BJ (cell line): Measurements from ENCODE around the gene USP19. TPM values are rescaled to one million over a fixed set of nuclear protein-coding genes. Genes with fewer than 3 reads are reported as not detected.
A peak's percentile ranks its signal among the peaks of the same experiment; 100 is the strongest.

ENCODE experiments used
- CTCF ChIA-PET: fragments of 350-600 bp; formaldehyde crosslinking; extraction: SDS; loops from one replicate; lab custom pipeline; 2021; ENCODE audit warnings: antibody characterized with exemption, inconsistent platforms; lab: Yijun Ruan, JAX
- POLR2A ChIA-PET: fragments of 300-600 bp; sonication (Branson Sonifier 250); formaldehyde crosslinking; extraction: SDS; loops from one replicate; lab custom pipeline; 2021; ENCODE audit warnings: antibody characterized with exemption; lab: Charles Lee
- DNase-seq: peaks from one replicate; pipeline ENCODE4 v3.0.0-alpha.2; 2011; ENCODE audit warnings: low read depth
- H3K27me3 ChIP-seq: 2 replicates; pipeline ENCODE4 v1.6.0; 2011; ENCODE audit warnings: low read length; ENCODE audit not compliant: control insufficient read depth, insufficient read depth
- H3K36me3 ChIP-seq: 2 replicates; pipeline ENCODE4 v1.5.1; 2011; ENCODE audit warnings: low read length; ENCODE audit not compliant: control insufficient read depth, insufficient read depth
- H3K4me3 ChIP-seq: 2 replicates; pipeline ENCODE4 v1.5.1; 2011; ENCODE audit warnings: low read depth, mild to moderate bottlenecking, control low read depth, low read length
- polyA plus RNA-seq: library from polyadenylated mRNA; depleted of rRNA; stranded (reverse); fragments of >200 nt; gene quantifications from 2 replicates; pipeline ENCODE4 v1.2.3, GENCODE V29; 2011
- TF ChIP-seq, protein P1 (sequence below): IDR thresholded peaks from 2 replicates; pipeline ENCODE4 v1.5.1; 2011; ENCODE audit warnings: low read depth, mild to moderate bottlenecking, control low read depth, inconsistent platforms, low read length, moderate library complexity; ENCODE audit not compliant: insufficient read depth

Gene USP19
- polyA plus RNA-seq, 1 experiment = 54.6 TPM

DNA sequence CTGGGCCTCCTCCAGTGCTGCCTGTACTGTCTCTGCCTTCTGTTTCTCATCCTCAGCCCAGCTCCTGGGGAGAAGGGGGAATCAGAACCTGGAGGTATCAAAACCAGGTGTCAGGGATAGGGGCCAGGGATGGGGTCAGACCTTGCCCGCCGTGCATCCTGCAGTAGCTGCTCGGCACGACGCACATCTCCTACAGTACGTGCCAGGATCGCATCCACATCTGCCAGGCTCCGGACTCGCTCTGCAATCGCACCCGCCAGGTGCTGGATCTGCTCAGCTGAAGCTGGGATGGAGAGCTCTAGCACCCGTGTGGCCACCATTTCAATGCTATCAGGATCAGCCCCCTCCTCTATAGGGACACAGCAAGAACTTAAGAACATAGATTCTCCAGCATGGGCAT lies 1.4 kb upstream of the USP19 start:
- DNase-seq = no peak
- Histone ChIP-seq H3K27me3 (no peaks in the 10 kb centered on the region), H3K4me3 (no peak overlapping the region), H3K36me3 (peaks cover 59% of the 10 kb centered on the region)
- ChIA-PET CTCF (interaction anchor here (2.6 kb wide), 1 partner anchor 11 kb away, joined by 12 read pairs; the partner anchor contains the start of gene LAMB2), POLR2A (interaction anchor here (2.2 kb wide), 1 partner anchor 12 kb away, joined by 9 read pairs; no protein-coding TSS in a partner anchor)
- TF ChIP-seq, protein P1, sequence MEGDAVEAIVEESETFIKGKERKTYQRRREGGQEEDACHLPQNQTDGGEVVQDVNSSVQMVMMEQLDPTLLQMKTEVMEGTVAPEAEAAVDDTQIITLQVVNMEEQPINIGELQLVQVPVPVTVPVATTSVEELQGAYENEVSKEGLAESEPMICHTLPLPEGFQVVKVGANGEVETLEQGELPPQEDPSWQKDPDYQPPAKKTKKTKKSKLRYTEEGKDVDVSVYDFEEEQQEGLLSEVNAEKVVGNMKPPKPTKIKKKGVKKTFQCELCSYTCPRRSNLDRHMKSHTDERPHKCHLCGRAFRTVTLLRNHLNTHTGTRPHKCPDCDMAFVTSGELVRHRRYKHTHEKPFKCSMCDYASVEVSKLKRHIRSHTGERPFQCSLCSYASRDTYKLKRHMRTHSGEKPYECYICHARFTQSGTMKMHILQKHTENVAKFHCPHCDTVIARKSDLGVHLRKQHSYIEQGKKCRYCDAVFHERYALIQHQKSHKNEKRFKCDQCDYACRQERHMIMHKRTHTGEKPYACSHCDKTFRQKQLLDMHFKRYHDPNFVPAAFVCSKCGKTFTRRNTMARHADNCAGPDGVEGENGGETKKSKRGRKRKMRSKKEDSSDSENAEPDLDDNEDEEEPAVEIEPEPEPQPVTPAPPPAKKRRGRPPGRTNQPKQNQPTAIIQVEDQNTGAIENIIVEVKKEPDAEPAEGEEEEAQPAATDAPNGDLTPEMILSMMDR = no peak

DNA sequence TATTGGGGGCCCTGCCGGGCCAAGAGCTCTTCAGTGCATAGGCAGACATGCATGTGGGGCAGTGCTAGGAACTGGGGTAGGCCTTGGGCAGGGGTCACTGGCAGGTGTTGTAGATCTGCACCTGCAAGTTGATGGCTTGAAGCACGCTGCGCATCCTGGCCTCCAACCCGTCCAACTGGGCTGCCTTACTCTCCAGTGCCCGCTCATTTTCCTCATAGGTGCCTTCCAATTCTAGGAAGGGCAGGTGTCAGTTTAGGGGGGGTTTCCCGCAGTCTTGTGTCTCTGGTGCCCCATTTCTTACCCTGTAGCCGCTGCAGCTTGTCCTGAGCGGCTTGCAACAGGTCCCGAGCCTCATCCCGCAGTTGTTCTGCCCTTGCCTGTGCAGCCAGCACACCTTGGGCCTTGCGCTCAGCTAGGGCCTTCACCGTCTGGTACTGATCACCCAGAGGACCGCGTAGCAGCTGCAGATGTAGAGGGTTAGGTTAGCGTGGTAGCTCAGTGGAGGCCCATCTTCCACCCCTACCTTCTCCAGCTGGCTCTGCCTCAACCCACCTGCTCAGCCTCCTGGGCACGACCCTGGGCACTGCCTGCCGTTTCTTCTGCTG lies 611 bp upstream of the USP19 start:
- Histone ChIP-seq H3K4me3 (no peak overlapping the region; the same call in 1 of the 2 replicates), H3K36me3 (peaks cover 64% of the 10 kb centered on the region)
- CTCF ChIA-PET = interaction anchor here (0.7 to 2.6 kb wide), 3 partner anchors 12 to 150 kb away, joined by 3 to 12 read pairs (median 3); partner anchors contain the start of gene LAMB2

DNA sequence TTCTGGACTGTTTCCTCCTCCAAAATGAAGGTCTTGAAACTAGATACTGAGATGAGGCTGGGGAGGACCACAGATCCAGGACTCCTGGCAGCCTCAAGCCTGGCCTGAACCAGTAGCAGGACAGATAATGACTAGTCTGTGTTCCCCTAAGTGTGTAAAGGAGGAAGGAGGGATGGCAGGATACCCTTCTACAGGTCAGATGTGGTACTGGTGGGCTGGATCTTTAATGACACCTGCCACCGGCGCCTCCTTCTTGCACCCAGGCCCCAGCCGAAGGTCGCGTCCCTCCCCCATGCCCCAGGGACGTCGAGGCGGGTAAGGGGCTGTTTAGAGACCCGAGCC lies 556 bp downstream of the USP19 start:
- DNase-seq = no peak
- Histone ChIP-seq H3K27me3 (no peaks in the 10 kb centered on the region), H3K4me3 (peak overlapping the region; percentile 94), H3K36me3 (peaks cover 66% of the 10 kb centered on the region)
- TF ChIP-seq, protein P1 = no peak
- POLR2A ChIA-PET = interaction anchor here (2.2 kb wide), 1 partner anchor 14 kb away, joined by 9 read pairs; no protein-coding TSS in a partner anchor
- CTCF ChIA-PET = interaction anchor here (1.0 to 2.6 kb wide), 2 partner anchors 9 to 13 kb away, joined by 5 to 12 read pairs; partner anchors contain the start of gene LAMB2

More for the DNA sequence above, 611 bp upstream of the USP19 start:
- no peak for DNase-seq
- TF ChIP-seq, protein P1 = no peak
- H3K27me3 ChIP-seq = no peaks in the 10 kb centered on the region
- POLR2A ChIA-PET = interaction anchor here (0.6 to 2.2 kb wide), 2 partner anchors 11 to 13 kb away, joined by 4 to 9 read pairs; partner anchors contain the start of gene LAMB2

DNA sequence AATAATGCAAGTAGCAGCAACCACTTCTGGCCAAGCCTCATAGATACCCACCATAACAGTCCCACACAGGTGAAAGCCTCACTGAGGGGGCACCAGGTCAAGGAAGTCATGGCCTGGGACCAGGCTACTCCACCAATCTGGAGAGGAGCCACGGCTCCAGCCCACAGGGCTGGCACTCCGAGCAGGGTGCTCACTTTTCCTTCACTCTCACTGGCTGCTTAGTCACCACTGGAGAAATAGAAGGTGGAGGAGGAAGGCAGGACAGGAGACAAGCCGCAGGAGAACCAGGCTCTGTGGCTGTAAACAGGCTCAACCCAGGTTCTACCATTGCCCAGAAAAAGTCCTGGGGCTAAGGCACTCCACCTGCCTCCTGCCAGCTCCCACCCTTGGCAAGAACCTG lies 1.2 kb downstream of the USP19 start:
- H3K27me3 ChIP-seq = no peaks in the 10 kb centered on the region
- peaks cover 65% of the 10 kb centered on the region for H3K36me3 ChIP-seq
- H3K4me3 ChIP-seq = peak overlapping the region; percentile 94
- TF ChIP-seq, protein P1 = no peak
- ChIA-PET POLR2A (interaction anchor here (1.0 kb wide), 1 partner anchor 112 kb away, joined by 3 read pairs; the partner anchor contains the start of gene WDR6), CTCF (interaction anchor here (1.0 to 2.6 kb wide), 2 partner anchors 9 to 14 kb away, joined by 5 to 12 read pairs; partner anchors contain the start of gene LAMB2)
- no peak for DNase-seq

DNA sequence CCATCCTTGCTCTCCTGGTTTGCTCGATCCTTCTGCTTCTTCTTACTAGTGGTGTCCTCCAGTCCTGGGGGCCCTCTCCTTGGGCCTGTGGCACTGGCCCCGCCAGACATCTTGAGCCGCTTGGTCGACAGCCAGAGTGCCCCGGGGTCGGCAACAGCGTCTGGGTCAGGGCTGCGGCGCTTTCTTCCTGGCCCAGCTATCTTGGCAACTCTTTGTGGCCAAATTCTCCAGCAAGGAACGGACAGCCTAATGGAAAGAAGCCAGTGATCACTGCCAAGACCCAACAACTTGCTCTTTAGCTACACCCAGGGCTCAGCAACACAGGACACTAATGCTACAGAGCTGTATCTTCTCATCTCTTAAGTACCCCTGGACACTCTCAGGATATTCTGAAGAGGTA lies 1.6 kb downstream of the USP19 start:
- POLR2A ChIA-PET = interaction anchor here (1.0 kb wide), 1 partner anchor 112 kb away, joined by 3 read pairs; the partner anchor contains the start of gene WDR6
- Histone ChIP-seq H3K4me3 (no peak overlapping the region), H3K36me3 (peaks cover 65% of the 10 kb centered on the region), H3K27me3 (no peaks in the 10 kb centered on the region)
- TF ChIP-seq, protein P1 = no peak
- CTCF ChIA-PET = interaction anchor here (1.0 kb wide), 1 partner anchor 8 kb away, joined by 5 read pairs; no protein-coding TSS in a partner anchor
- no peak for DNase-seq
